Left hindlimb (tissue), 1 donor: ENCODE measurements around the gene SLC35B2.
A peak's percentile ranks its signal among the peaks of the same experiment; 100 is the strongest.

Experiments
- DNase-seq: peaks from one replicate; pipeline ENCODE4 v3.0.0-alpha.2; 2018

SLC35B2 gene

GRCh38 chr6:44251576-44252524, 5.5 kb downstream of the SLC35B2 start:
- peak; percentile 13 for DNase-seq

- no peak for DNase-seq
These were observed 6.6 kb downstream of the SLC35B2 start for GRCh38 chr6:44250718-44251123.

DNA sequence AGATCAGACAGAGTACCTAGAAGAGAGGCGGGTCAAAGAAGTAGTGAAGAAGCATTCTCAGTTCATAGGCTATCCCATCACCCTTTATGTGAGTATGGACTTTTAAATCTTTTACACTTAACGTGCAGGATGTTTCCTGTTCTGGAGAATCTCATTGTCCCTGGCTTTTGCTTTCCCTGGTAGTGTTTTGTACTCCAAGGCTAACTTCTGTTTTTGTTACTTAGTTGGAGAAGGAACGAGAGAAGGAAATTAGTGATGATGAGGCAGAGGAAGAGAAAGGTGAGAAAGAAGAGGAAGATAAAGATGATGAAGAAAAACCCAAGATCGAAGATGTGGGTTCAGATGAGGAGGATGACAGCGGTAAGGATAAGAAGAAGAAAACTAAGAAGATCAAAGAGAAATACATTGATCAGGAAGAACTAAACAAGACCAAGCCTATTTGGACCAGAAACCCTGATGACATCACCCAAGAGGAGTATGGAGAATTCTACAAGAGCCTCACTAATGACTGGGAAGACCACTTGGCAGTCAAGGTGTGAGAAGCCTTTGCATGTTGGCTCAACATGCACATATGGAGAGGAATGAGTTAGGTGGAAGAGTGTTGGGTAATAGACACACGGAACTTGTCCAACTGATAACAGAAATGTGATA, 7.1 kb downstream of the SLC35B2 start:
- no peak for DNase-seq

DNA sequence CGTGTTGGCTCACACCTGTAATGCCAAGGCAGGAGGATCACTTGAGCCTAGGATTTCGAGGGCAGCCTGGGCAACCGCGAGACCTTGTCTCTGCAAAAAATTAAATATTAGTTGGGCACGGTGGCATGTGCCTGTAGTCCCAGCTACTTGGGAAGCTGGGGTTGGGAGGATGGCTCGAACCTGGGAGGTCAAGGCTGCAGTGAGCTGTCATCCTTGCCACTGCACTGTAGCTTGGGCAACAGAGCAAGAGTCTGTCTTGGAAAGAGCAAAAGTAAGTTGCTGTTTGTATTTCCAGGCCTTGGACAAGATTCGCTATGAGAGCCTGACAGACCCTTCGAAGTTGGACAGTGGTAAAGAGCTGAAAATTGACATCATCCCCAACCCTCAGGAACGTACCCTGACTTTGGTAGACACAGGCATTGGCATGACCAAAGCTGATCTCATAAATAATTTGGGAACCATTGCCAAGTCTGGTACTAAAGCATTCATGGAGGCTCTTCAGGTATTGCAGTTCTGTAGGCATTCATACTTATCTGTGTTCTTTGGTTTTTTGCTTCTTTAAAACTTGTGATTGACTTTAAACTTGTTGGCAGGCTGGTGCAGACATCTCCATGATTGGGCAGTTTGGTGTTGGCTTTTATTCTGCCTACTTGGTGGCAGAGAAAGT, 8.1 kb downstream of the SLC35B2 start:
- DNase-seq, result no peak

GRCh38 chr6:44248579-44248978, 8.7 kb downstream of the SLC35B2 start:
- DNase-seq, result no peak

GRCh38 chr6:44247338-44248302, 9.7 kb downstream of the SLC35B2 start:
- peak; percentile 75 for DNase-seq

DNA sequence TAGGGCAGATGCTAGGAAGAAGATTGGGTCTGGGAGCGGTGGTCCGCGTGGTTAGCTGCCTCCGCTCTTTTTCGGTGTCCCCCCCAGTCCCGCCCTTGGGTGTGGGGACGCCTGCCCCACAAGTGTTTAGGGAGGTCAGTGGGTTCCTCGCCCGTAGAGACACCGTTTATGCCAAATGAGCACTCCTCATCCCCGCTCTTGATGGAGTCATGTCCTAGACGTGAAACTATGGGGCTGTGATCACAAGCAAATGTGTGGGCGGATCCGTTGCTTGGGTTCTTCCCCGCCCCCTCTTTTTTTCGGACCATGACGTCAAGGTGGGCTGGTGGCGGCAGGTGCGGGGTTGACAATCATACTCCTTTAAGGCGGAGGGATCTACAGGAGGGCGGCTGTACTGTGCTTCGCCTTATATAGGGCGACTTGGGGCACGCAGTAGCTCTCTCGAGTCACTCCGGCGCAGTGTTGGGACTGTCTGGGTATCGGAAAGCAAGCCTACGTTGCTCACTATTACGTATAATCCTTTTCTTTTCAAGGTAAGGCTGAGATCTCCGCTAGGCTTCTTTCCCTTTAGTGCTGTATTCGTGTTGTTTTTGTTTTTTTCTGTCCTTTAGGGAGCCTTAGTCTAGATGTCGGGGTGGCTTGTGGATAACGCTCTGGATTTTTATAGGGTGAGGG, 10.5 kb downstream of the SLC35B2 start, which contains the start of gene HSP90AB1:
TSS of gene HSP90AB1 (plus strand) at position 439 of the 675 bp plus-strand sequence. CDS start 1,529 bp downstream, outside the sequence.
- peak; percentile 95 for DNase-seq

DNA sequence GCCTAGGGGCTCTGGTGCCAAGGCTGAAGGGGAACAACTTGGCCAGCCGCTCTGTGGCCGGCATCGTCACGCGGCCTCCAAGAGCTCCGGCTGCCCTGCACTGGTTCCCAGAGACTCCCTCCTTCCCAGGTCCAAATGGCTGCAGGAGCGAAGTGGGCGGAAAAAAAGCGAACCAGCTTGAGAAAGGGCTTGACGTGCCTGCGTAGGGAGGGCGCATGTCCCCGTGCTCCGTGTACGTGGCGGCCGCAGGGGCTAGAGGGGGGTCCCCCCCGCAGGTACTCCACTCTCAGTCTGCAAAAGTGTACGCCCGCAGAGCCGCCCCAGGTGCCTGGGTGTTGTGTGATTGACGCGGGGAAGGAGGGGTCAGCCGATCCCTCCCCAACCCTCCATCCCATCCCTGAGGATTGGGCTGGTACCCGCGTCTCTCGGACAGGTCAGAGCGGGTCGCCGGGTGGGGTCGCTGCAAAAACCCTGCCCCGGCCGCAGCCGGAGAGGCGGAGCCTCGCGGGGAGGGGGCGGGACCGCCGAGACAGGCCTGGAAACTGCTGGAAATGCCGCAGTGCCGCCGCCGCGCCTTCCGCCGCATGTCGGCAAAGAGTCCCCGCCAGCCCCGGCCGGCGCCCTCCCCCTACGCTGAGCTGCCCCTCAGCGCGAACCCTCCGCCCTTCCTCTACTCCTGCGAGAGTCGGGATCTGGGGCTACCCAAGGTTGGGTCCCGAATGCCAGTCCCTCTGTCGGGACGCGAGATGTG, 11.2 kb downstream of the SLC35B2 start:
- peak; percentile 94 for DNase-seq

GRCh38 chr6:44245391-44245911, 11.9 kb downstream of the SLC35B2 start:
- no peak for DNase-seq

GRCh38 chr6:44243345-44243744, 14.0 kb downstream of the SLC35B2 start:
- no peak for DNase-seq

- peak; percentile 14 for DNase-seq
These were observed 18.5 kb downstream of the SLC35B2 start for GRCh38 chr6:44238687-44239350.

- DNase-seq, result peak; percentile 80
These were observed 19.4 kb downstream of the SLC35B2 start for GRCh38 chr6:44237813-44238433.

DNA sequence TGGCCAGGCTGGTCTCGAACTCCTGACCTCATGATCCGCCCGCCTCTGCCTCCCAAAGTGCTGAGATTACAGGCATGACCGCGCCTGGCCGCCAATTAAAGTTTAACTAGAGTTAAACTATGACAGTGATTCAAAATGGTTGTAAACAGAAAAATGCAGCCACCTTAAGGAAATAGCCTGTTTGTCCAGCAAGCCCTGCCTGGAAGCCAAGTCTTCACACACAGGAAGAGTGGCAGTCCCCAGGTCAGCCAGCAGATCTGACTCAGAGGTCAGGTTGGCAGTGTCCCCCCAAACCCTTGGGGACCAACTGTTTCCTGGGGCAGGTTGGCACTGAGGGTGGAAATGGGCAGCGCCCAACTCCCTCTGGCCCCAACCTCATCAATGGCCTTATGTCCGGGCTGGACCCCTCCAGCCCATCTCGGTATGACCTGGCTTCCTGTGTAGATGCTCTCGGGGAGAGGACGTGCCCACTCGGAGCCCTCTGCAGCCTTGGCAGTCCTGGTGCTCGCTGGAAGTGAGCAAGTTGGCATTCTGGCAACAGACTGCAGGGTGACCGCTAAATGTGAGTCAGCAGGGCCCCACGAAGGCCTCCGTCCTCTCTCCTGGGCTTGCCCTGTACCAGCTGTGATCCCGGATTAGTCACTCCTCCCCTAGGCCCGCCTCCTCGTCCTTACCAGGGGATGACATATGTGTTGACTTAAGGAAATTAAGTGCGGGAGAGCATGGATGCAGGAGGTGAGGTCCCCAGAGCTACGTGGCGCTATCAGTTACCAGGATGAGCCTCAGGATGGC, 20.1 kb downstream of the SLC35B2 start:
- peak; percentile 89 for DNase-seq

- no peak for DNase-seq
These were observed 21.3 kb downstream of the SLC35B2 start for GRCh38 chr6:44235891-44236516.

DNA sequence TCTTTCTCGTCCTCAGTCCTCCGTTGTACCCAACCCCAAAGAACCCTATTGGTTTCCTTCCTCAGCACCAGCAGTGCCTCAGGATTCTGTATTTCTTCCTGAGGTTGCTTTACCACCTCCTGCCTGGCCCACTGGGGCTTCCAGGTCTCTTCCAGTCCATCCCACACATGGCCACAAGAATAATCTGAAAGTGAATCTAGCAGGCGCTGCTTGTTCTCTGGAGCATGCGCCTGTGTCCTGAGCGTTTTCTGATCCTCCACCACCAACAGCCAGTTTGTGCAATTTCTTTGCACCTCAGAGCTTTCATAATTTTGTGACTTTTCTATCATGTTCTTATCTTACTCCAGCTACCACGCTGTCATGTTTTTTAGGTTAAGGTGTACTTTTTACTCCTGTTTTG, 22.1 kb downstream of the SLC35B2 start:
- DNase-seq, result no peak

GRCh38 chr6:44234101-44235025, 23.0 kb downstream of the SLC35B2 start:
- DNase-seq, result peak; percentile 86

GRCh38 chr6:44233567-44234100, 23.7 kb downstream of the SLC35B2 start:
- no peak for DNase-seq
